DMS153 treated with DMSO at 0.1 percent for 48 hours (cell line): ENCODE results near the gene SPHK1.

Experiments used
- DNase-seq: peaks from one replicate; lab custom pipeline; 2025; ENCODE audit not compliant: unreplicated experiment; lab: John Stamatoyannopoulos, UW

Gene SPHK1

DNA sequence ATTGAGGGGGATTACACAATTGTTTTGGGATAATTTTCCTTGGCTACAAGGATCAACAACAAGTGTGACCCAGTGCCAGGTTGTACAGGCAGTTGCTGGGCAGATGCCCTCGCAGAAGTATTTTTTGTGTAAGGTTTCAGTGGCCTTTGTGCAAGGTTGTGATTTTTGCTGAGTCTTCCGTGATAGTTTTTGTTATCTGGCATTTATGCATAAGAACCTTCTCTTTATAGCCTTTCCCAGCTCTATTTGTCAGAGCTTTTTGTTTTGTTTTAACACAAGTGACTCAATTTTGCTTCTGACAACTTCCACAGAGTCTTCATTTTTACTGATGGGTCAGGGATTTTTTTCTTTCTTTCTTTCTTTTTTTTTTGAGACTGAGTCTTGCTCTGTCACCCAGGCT lies 23.9 kb upstream of the SPHK1 start:
- DNase-seq = no peak

DNA sequence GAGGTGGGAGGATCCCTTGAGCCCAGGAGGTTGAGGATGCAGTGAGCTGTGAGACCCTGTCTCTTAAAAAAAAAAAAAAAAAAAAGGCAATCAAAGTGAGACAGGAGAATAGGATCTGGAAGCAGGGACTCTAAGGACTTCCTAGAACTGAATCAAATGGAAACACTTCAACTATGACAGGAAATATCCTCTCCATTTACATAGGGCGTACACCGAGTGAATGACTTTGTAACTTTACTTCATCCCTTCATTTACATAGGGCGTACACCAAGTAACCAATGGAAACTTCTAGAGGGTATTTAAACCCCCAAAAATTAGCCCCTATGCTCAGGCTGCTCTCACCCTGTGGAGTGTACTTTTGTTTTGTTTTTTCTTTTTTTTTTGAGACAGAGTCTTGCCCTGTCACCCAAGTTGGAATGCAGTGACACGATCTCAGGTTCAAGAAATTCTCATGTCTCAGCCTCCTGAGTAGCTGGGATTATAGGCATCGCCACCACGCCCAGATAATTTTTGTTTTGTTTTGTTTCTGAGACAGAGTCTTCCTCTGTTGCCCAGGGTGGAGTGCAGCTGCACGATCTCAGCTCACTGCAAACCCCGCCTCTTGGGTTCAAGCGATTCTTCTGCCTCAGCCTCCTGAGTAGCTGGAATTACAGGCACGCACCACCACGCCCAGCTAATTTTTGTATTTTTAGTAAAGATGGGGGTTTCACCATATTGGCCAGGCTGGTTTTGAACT lies 21.1 kb upstream of the SPHK1 start:
- no peak for DNase-seq

DNA sequence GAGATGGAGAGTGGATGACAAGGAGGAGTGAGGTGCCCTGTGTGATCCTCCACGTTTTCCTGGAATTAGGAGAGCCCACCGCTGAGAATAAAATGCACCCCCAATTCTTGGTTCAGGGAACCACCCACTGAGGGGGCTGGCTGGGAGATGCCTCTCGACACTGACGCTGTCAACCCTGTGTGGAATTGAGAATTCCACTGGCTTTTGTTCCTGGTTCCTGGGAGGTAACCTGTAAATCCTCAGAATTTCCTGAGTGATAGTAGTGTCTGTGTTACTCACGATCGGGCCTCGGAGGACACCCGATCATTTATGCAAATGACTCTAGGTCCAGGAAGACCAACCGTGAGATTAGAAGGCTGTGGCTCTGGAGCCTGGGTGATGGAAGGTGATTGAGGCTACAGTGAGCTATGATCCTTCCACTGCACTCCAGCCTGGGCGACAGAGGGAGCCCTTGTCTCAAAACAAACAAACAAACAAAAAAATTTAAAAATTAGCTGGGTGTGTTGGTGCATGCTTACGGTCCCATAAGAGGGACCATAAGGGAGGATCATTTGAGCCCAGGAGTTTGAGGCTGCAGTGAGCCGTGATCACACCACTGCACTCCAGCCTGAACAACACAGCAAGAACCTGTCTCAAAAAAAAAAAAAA lies 19.0 kb upstream of the SPHK1 start:
- no peak for DNase-seq

DNA sequence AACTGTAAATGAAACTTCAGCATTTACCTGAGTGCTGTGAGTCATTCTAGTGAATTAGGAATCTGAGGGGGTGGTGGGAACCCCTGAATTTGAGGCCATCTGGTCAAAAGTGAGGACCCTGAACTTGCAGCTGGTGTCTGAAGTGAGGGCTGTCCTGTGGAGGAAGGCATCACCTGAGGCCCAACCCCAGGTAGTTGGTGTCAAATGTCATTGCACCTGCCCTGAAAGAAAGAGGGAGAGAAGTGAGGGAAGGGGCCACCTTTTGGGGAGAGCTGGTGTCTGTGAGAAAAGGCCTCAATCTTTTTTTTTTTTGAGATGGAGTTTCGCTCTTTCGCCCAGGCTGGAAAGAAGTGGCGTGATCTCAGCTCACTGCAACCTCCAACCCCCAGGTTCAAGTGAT lies 18.2 kb upstream of the SPHK1 start:
- DNase-seq = no peak

DNA sequence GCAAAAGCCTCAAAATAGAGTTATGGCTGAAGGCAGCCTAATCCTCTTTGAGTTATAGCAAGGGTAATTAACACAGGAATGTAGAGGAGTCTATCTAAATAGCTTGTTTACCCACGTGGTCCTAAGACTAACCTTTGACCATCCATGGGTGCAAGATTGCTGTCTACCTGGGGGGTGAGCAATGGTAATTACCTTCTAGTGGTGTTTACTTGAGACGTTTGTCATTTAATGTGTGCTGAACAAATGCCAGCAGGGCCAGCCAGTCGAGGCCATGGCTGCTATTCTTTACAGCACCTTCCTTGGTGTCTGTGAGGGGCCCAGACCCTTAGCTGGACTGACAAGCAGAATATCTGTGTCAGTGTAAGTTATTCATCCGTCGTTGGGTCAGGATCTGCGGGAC lies 16.8 kb upstream of the SPHK1 start:
- no peak for DNase-seq

DNA sequence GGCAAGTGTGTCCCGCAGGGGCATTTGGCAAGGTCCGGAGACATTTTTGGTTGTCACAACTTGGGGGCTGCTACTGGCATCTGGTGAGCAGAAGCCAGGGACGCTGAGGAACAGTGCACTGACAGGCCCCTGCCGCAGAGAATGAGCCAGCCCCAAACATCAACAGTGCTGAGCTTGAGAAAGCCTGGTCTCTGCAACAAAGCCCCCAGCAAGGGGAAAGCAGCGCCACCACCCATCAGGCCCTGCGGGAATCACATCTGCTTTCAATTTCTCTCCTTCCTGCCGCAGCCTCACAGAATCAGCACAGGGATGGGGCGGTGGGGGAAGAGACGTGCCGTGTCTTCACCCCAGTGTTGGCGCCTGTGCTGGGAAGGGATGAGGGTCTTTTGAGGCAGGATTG lies 15.9 kb upstream of the SPHK1 start:
- DNase-seq = no peak

DNA sequence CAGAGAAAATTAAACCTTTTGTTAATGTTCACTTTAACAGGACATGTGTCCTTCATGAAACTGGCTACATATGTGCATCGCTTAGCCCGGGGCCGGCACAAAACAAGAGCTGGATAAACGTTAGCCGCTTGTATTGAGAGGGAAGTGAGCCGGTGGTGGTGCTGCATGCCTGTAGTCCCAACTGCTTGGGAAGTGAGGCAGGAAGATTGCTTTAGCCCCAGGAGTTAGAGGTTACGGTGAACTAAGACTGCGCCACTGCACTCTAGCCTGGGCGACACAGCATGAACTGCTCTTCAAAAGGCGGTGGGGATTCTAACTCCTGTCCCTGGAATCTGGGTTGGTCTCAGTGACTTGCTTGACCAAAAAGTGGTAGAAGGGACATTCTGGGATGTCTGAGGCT lies 15.0 kb upstream of the SPHK1 start:
- DNase-seq = no peak

DNA sequence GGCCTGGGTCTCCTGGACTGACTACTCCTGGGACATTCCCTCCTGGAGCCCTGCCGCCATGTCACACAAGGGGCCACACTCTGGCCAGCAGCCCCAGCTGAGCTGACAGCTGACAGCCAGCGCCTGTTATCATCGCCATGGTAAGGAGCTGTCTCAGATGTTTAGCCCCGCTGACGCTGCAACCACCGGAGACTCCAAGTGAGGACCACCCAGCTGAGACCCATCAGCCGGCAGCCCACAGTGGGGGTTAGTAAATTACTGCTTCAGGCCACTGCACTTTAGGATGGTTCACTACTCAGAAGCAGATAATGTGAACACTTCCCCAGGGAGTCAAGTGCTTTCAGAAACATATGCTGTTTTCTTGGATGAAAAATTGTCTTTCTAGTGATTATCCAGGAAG lies 14.6 kb upstream of the SPHK1 start:
- DNase-seq = no peak

DNA sequence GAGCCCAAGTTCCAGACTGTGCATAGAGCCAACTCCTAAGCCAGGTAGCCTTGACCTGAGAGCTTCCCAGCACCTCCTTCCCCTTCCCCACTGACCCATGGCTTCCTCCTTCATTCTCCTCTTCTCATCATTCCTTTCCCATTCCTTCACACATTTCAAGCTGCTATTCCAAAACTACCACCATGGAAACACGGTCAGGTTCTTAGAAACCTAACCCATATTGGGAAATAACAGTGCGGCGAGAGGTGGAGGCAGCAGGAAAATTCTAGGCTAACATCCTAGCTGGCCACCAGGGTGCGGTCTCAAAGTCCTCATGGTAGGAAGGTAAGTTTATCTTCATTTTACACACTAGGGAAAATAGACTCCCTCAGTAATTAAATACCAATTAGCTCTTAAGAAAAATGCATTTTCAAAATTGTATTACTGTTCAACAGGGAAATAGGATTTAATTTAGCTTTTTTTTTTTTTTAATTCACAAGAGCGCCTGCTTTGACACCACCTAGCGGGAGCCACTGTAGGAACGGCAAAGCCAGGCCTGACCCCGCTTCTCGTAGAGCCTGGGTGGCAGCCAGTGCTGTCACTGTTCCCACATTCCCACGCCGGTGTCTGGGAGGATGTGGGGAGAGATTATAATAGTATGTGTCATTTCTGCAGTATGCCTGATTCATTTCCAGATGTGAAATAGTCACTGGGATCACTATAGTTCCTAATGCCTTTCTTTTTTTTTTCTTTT lies 14.0 kb upstream of the SPHK1 start:
- DNase-seq = no peak

DNA sequence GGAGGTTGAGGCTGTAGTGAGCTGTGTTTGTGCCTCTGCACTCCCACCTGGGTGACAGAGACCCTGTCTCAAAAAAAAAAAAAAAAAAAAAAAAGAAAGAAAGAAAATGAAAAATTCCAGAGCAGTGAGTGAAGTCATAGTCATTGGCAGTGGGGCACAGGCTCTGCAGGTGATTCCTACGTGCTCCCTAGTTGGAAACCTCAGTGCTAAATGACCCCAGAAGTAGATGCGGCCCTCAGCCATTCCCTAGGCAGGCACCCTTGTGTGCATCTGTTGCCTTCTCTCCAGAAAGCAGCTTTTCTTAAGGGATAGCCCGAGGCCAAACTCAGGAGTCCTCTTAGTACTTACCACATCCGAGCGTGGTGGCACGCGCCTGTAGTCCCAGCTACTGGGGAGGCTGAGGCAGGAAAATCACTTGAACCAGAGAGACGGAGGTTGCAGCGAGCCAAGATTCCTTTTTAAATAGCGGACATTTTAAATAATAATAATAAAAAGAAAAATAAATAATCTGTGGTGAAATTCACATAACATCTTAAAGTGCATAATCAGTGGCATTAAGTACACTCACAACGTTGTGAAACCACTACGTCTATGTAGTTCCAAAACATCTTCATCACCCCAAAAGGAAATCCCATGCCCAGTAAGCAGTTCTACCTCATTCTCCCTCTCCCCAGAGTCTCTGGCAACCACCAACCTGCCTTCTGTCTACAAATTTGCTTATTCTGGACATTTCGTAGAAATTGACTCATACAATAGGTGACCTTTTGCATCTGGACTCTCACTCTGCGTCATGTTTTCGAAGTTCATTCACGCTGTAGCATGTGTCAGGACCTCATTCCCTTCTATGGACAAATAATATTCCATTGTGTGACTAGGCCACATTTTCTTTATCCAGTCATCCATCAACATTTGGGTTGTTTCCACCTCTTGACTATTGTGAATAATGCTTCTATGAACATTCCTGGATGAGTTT lies 12.5 kb upstream of the SPHK1 start:
- DNase-seq = no peak

DNA sequence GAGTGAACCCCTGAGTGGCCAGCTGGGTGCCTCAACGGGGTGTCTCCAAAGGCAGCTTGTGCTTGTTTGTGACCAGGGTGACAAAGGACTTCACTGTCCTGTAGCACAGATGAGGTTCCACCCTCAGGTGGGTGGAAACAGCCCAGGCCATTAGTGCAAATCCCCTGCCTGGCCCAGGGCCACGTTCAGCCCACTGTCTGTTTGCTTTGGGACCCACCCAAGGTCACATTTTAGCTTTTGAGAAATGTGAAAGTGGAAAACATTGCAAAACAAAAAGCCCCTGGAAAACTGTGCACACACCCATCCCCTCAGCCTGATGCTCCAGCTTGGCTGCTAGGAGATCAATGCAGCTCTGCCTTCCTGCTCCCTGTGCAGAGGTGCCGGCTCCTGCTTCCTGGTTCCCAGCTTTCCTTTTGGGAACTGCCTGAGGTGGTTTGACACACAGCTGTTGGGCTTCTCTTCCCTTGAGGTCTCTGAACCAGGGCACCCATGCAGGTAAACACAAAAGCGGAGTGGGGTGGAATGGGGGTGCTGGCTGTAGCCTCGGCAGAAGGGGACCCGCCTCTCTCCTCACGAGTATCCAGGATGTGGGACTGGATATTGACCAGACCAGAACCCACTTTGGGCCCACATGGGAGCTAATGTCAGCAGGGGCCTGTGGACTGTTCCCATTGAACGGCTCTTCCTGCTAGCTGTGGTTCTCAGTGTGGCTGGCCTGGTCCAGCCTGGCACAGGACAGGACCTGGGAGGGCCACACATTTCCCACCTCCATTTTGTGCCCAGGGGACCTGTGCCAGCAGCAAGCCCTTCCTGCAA lies 7.9 kb upstream of the SPHK1 start:
- no peak for DNase-seq

DNA sequence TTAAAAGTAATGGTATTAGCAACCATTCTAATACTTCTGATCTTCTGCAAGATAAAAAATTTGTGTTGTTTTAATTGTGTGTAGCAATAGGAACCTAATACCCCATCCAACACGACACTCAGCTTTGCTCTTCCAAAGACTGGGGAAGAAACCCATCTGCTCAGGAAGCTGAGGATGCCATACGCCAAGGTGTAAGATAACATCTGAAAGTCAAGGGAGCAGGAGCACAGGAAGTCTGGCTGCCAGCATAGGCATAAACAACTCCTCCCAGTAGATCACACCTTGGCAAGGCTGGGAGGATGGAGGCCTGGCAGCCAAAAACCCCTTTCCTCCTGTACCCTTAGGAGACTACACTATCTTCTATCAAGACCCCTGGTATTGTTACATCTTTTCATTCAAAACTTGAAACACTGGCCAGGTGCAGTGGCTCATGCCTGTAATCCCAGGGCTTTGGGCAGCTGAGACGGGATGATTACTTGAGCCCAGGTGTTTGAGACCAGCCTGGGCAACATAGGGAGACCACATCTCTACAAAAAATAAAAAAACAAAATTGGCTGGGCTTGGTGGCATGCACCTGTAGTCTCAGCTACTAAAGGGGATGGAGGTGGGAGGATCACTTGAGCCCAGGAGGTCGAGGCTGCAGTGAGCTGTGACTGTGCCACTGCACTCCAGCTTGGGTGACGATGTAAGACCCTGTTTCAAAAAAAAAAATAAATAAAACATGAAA lies 5.7 kb upstream of the SPHK1 start:
- DNase-seq = no peak

DNA sequence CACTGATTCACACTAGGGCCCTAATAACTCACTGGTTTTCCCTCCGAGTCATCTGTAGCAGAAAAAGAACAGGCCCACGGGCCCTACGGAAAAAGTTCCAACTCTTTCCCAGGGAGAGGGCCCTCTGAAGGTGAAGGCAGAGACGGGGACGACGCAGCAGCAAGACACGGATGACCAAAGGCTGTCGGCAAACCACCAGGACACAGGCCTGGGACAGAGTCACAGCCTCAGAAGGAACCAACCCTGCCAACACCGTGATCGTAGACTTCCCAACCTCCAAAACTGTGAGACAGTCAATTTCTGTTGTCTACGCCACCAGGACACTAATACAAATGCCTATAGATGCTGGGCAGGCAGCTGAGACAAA lies 5.2 kb upstream of the SPHK1 start:
- no peak for DNase-seq

DNA sequence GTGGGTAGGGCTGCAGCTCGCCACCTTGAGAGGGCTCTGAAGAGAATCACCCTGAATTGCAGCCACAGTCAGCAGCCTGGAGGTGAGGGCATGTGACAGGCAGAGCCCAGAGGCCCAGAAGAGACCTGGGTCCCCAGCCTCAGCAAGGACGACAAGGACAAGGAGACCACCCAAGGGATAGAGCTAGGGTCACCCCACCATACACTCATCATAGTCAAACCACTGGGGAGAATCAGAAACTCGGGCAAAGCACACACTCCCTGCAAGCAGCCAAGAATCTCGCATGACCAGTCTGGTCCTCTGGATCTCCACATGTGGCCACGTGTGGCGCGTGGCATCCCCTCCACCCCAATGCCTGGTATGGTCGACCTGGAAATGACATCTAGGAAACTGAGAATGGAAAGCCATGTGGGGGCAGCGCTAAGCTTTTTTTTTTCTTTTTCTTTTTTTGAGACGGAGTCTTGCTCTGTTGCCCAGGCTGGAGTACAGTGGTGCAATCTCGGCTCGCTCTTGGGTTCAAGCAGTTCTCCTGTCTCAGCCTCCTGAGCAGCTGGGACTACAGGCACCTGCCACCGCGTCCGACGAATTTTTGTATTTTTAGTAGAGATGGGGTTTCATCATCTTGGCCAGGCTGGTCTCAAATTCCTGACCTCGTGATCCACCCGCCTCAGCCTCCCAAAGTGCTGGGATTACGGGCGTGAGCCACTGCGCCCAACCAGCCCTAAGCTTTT lies 4.6 kb upstream of the SPHK1 start:
- DNase-seq = no peak

DNA sequence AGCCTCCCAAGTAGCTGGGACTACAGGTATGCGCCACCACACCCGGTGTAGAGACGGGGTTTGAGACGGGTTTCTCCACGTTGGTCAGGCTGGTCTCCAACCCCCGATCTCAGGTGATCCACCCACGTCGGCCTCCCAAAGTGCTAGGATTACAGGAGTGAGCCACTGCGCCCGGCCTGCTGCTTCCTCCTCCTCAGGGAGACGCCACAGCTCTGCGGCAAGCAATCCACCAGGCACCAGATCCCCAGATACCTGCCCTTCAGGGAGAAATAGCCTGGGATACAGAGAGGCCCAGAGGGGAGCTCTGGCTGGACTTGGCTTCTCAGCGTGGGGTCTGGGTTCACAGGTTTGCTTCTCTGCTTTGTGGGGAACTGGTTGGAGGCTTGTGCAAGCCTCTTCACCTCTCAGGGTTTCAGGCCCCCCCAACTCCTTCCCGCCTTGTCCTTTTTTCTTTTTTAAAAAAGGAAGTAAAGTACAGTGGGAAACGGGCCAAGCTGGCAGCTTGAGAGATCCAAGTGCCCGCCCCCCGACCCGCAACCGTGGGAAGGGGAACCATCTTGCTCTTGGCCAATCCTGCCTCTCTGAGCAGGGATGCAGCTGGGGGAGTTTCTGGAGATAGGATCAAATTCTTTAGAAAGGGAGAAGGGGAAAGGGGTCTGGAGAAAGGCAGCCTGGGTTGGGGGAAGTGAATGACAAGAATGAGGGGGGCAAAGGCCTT lies 2.6 kb upstream of the SPHK1 start:
- no peak for DNase-seq

DNA sequence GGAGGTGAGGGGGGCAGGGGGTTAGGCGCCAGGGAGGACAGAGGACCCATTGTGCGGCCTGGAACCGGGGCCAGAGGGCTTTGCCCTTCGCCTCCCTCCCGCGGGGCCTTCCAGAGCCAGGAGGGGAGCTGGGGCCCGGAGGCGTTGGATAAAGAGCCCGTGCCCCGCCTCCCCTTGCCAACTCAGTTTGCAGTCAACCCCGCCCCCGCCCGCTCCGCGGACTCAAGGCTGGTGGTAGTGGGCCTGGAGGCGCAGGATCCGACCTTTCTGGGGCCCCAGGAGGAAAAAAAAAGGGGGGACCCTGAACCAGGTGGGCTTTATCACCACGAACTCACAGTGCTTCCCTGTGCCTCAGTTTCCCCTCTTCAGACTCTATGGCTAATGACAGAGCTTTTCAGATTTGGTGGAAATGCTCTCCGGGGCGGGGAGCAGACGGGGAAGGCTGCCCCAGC lies 2.0 kb upstream of the SPHK1 start:
- DNase-seq = no peak

DNA sequence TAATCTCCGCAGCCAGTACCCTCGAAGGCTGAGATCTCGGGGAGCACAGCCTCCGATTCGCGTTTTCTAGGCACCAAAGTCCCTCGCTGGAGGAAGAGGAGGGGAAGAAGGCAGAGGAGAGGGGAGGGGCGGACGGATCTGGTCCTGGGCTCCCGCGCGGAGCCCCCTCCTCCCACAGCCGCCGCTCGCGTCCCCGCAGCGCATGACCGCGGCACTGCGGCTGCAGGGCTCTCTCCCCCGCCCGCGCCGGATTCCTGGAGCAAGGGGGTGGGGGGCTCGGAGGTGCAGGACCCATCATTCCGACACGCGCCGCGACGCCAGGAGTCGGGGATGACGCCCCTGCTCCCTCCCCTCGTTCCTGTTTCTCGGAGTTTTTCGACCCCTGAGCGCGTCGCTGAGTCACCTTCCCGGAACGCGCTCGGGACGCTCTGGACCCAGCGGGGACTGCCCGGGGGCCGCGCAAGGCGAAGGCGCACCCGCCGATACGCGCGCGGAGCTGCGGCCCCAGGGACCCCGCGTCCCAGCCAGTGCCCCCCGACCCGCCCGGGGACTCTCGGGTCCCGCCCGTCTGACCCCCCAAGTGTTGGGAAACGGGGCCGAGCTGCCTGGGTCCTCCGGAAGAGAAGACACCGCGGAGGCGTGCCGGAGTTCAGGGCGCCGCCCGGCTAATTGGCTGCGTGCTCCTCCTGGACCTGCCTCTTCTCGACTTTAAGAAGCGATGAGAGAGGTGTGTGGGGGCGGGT lies 1.4 kb upstream of the SPHK1 start:
- DNase-seq = no peak
